Activated B cell treated with CpG ODN at 0.5 μM for 24 hours (primary cell): ENCODE measurements around the gene UBA6. TPM values are rescaled to one million over a fixed set of nuclear protein-coding genes. Genes with fewer than 3 reads are reported as not detected.

ENCODE experiments used
- ATAC-seq: fragments of 200-7000 bp; cut with Tn5 transposase; one replicate; pipeline ENCODE4 v1.10.0; 2021; ENCODE audit warnings: low read depth, mild to moderate bottlenecking, moderate library complexity
- CTCF ChIA-PET: fragments of 350-600 bp; sonication (Branson Sonifier 250); formaldehyde crosslinking; loops from one replicate; lab custom pipeline; 2021; ENCODE audit warnings: antibody characterized with exemption; lab: Charles Lee
- POLR2A ChIA-PET: fragments of 350-600 bp; sonication (Branson Sonifier 250); formaldehyde crosslinking; loops from one replicate; lab custom pipeline; 2021; ENCODE audit warnings: antibody characterized with exemption; lab: Charles Lee
- DNase-seq: peaks from one replicate; pipeline ENCODE4 v3.0.0; 2022
- H3K27ac Mint-ChIP-seq: one replicate; pipeline ENCODE4 v1.8.0; 2020; ENCODE audit warnings: mixed read lengths
- H3K27me3 Mint-ChIP-seq: one replicate; pipeline ENCODE4 v1.8.0; 2021; ENCODE audit warnings: mixed read lengths
- H3K36me3 Mint-ChIP-seq: one replicate; pipeline ENCODE4 v1.8.0; 2021; ENCODE audit warnings: low read depth, mixed read lengths
- H3K4me1 Mint-ChIP-seq: one replicate; pipeline ENCODE4 v1.8.0; 2021; ENCODE audit warnings: mixed read lengths
- H3K4me3 Mint-ChIP-seq: one replicate; pipeline ENCODE4 v1.8.0; 2020; ENCODE audit warnings: mild to moderate bottlenecking, mixed read lengths
- H3K9me3 Mint-ChIP-seq: one replicate; pipeline ENCODE4 v1.8.0; 2020; ENCODE audit warnings: mixed read lengths
- intact Hi-C: fragments of 100-400 bp; cut with micrococcal nuclease; formaldehyde crosslinking; loops from one replicate; pipeline ENCODE4 v1.15.1; 2024
- total RNA-seq: library from RNA; stranded (reverse); gene quantifications from 2 replicates; pipeline ENCODE4 v1.2.3, GENCODE V29; 2022
- TF ChIP-seq, protein P1 (sequence below): fragments of 200-600 bp; IDR thresholded peaks from one replicate; pipeline ENCODE4 v1.8.0; 2022; ENCODE audit warnings: antibody characterized with exemption, mild to moderate bottlenecking

UBA6 gene
- total RNA-seq, 1 donor from 2014 or later = 70.4 TPM

DNA sequence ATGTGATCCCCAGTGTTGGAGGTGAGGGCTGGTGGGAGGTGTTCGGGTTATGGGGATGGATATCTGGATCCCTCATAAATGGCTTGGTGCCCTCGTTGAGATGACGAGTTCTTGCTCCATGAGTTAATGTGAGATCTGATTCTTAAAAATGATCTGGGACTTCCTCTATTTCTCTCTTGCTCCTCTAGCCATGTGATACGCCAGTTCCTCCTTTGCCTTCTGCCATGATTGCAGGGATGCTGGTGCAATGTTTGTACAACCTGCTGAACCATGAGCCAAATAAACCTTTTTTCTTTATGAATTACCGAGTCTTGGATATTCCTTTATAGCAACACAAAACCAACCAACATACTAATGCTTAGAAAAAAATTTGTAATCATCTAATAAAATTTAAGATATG lies 85.8 kb downstream of the UBA6 start:
- ChIA-PET CTCF (no interaction called here), POLR2A (no interaction called here)
- H3K4me3 Mint-ChIP-seq = no peak overlapping the region
- peak overlapping the region; percentile 43 for H3K27ac Mint-ChIP-seq
- intact Hi-C loops = no loop called here
- ATAC-seq = no peak
- no peak for DNase-seq
- no peaks in the 10 kb centered on the region for H3K27me3 Mint-ChIP-seq
- peaks cover 56% of the 10 kb centered on the region for H3K36me3 Mint-ChIP-seq
- TF ChIP-seq, protein P1, sequence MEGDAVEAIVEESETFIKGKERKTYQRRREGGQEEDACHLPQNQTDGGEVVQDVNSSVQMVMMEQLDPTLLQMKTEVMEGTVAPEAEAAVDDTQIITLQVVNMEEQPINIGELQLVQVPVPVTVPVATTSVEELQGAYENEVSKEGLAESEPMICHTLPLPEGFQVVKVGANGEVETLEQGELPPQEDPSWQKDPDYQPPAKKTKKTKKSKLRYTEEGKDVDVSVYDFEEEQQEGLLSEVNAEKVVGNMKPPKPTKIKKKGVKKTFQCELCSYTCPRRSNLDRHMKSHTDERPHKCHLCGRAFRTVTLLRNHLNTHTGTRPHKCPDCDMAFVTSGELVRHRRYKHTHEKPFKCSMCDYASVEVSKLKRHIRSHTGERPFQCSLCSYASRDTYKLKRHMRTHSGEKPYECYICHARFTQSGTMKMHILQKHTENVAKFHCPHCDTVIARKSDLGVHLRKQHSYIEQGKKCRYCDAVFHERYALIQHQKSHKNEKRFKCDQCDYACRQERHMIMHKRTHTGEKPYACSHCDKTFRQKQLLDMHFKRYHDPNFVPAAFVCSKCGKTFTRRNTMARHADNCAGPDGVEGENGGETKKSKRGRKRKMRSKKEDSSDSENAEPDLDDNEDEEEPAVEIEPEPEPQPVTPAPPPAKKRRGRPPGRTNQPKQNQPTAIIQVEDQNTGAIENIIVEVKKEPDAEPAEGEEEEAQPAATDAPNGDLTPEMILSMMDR = no peak
- H3K4me1 Mint-ChIP-seq = peaks cover 3% of the 10 kb centered on the region
- peaks cover 9% of the 10 kb centered on the region for H3K9me3 Mint-ChIP-seq

DNA sequence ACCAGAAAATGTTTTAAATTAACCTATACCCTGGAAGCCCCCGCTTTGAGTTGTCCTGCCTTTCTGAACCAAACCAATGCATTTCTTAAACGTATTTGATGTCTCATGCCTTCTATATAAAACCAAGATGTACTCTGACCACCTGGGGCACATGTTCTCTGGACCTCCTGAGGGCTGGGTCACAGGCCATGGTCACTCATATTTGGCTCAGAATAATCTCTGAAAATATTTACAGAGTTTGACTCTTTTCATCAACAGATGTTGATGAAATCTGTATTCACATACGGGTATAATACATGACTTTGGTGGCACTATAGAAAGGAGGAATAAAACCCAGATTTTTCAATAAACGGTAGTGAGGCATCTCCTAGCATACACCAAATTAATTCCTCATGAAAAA lies 86.8 kb downstream of the UBA6 start:
- no peak overlapping the region for H3K27ac Mint-ChIP-seq
- peaks cover 3% of the 10 kb centered on the region for H3K4me1 Mint-ChIP-seq
- ChIA-PET CTCF (interaction anchor here (1.6 kb wide), 1 partner anchor 64 kb away, joined by 3 read pairs; no protein-coding TSS in a partner anchor), POLR2A (no interaction called here)
- intact Hi-C loops = no loop called here
- ATAC-seq = no peak
- H3K27me3 Mint-ChIP-seq = no peaks in the 10 kb centered on the region
- TF ChIP-seq, protein P1 = no peak
- peaks cover 57% of the 10 kb centered on the region for H3K36me3 Mint-ChIP-seq
- H3K9me3 Mint-ChIP-seq = peaks cover 11% of the 10 kb centered on the region
- no peak for DNase-seq
- no peak overlapping the region for H3K4me3 Mint-ChIP-seq

DNA sequence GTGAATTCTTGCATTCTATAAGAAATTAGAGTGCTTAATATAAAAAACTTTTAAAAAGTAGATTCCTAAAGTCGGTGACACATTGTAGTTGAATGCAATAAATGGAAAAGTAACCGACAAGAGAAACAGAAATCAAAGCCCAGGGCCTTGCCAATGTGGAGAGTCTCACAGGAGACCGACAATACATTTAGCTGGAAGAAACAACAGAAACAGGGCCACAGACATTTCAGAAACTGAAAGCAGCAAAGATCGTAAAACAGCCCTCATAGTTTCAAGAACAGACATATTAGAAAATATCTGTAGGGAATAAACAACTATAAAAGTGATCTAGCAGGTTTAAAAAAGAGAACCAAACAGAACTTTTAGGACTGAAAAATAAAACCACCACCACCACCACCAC lies 92.9 kb downstream of the UBA6 start:
- Mint-ChIP-seq H3K9me3 (peaks cover 5% of the 10 kb centered on the region), H3K27me3 (no peaks in the 10 kb centered on the region), H3K36me3 (peaks cover 75% of the 10 kb centered on the region), H3K4me3 (no peak overlapping the region), H3K4me1 (peaks cover 3% of the 10 kb centered on the region), H3K27ac (no peak overlapping the region)
- no peak for ATAC-seq
- DNase-seq = no peak
- TF ChIP-seq, protein P1 = no peak
- CTCF ChIA-PET = no interaction called here
- intact Hi-C loops = no loop called here
- POLR2A ChIA-PET = no interaction called here

DNA sequence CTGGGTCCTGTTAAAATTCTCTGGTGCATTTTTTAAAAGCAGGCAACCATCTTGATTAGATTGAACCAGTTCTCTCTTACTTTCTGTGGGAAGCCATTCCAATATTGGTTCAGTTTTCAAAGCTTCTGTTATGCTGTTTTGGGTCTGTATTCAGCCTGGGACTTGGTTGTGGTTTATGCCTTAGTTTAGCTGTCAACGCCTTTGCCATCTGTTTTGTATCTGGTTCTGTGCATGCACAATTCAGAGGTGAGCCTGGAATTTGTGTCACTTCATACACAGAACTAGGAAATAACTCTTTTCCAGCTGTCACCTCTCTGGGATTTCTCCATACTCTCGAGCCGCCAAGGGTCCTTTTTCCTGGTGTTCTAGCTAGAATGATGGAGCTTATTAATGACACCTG lies 96.2 kb downstream of the UBA6 start:
- no peaks in the 10 kb centered on the region for H3K27me3 Mint-ChIP-seq
- no peak overlapping the region for H3K27ac Mint-ChIP-seq
- CTCF ChIA-PET = no interaction called here
- H3K9me3 Mint-ChIP-seq = peaks cover 4% of the 10 kb centered on the region
- peaks cover 12% of the 10 kb centered on the region for H3K4me1 Mint-ChIP-seq
- no peak for DNase-seq
- intact Hi-C loops = no loop called here
- TF ChIP-seq, protein P1 = no peak
- POLR2A ChIA-PET = no interaction called here
- no peak overlapping the region for H3K4me3 Mint-ChIP-seq
- ATAC-seq = no peak
- H3K36me3 Mint-ChIP-seq = peaks cover 93% of the 10 kb centered on the region

DNA sequence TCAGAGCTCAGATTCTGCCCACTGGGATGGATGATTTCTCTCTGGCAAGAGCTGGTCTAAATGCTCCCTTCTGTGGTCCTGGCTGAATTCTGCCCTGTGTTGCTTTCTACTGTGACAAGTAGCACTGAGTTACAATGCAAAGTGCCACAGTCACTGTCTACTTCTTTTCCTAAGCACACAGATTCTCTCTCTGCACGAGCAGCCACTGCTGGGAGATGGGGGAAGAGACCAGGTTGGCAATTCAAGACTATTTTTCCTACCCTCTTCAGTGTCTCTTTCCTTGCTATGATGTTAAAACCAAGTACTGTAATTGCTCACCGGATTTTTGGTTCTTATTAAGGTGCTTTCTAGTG lies 97.0 kb downstream of the UBA6 start:
- no peak for ATAC-seq
- intact Hi-C loops = no loop called here
- ChIA-PET CTCF (no interaction called here), POLR2A (no interaction called here)
- Mint-ChIP-seq H3K4me3 (no peak overlapping the region), H3K36me3 (peaks cover 90% of the 10 kb centered on the region), H3K9me3 (peaks cover 2% of the 10 kb centered on the region), H3K27me3 (no peaks in the 10 kb centered on the region), H3K4me1 (peaks cover 13% of the 10 kb centered on the region), H3K27ac (peak overlapping the region; percentile 37)
- TF ChIP-seq, protein P1 = no peak
- no peak for DNase-seq
